ENCODE results near the gene DBH.

DBH gene

GRCh38 chr9:133634081-133634691 lies 2.0 kb upstream of the DBH start:
- no peak for TF ChIP-seq CTCF (IDR thresholded peaks at IDR 0.05; ENCODE audit: low read depth, low read length, missing control alignments)
- in situ Hi-C loops (cut with HindIII; ENCODE audit: low sequenced_read_pairs), result no loop called here
- H3K4me3 ChIP-seq (ENCODE audit: low read depth, low read length), result no peak overlapping the region
- DNase-seq (ENCODE audit: low read depth), result no peak

- in situ Hi-C loops (cut with HindIII; ENCODE audit: low sequenced_read_pairs), result no loop called here
- TF ChIP-seq CTCF (IDR thresholded peaks at IDR 0.05; ENCODE audit: low read depth, low read length, missing control alignments), result no peak
- no peak for DNase-seq (ENCODE audit: low read depth)
- H3K4me3 ChIP-seq (ENCODE audit: low read depth, low read length), result no peak overlapping the region
Observed at GRCh38 chr9:133635098-133635497, 1.1 kb upstream of the DBH start.

DNA sequence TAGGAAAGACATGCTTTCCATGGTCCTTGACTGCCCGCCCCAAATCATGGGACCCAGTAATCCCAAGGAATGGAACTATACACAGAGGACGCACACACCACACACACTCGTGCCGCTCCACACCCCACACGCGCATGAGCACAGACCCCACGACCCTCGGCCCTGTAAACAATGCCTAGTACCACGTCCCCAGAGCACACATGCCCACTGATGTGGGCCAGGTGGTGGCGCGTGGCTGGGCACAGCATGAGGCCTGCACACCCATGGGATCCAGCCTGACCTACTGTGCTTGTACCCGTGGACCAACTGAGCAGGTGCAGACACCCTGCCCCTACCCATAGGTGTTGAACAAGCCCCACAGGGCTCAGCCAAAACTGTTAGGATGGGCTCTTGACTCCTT lies 739 bp downstream of the DBH start:
- in situ Hi-C loops (cut with HindIII; ENCODE audit: low sequenced_read_pairs), result no loop called here
- no peak overlapping the region for H3K4me3 ChIP-seq (ENCODE audit: low read depth, low read length)
- DNase-seq (ENCODE audit: low read depth), result no peak
- no peak for TF ChIP-seq CTCF (IDR thresholded peaks at IDR 0.05; ENCODE audit: low read depth, low read length, missing control alignments)

DNA sequence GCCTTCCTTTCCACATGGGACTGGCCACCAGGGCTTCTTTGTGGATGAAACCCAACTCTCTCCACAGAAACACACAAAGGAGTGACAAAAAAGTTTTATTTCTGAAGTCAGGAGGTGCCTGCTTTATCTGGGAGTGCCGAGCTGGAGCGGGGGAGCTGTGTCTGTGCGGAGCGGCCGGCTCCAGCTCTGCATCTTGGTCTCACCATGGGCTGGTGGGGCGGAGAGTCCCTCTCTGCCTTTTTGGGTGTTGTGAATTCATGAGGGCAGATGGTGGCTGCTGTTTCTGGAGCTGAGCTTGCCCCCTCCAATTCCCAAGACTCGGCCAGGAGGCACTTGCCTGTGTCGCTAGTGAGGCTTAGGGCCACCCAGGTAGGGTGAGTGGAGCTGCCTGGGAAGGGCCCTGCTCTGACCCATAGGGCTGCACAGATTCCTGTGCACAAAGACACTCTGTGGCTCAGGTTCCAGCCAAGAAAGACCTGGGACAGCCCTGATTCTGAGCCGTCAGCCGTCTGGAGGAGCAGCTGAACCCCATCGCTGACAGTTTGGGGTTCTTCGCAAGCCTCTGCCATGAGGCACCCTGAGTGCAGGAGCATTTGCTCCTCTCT lies 1.4 kb downstream of the DBH start:
- TF ChIP-seq CTCF (IDR thresholded peaks at IDR 0.05; ENCODE audit: low read depth, low read length, missing control alignments), result no peak
- H3K4me3 ChIP-seq (ENCODE audit: low read depth, low read length), result no peak overlapping the region
- DNase-seq (ENCODE audit: low read depth), result no peak
- in situ Hi-C loops (cut with HindIII; ENCODE audit: low sequenced_read_pairs), result no loop called here

GRCh38 chr9:133638076-133638475 lies 1.9 kb downstream of the DBH start:
- TF ChIP-seq CTCF (IDR thresholded peaks at IDR 0.05; ENCODE audit: low read depth, low read length, missing control alignments), result no peak
- H3K4me3 ChIP-seq (ENCODE audit: low read depth, low read length), result no peak overlapping the region
- DNase-seq (ENCODE audit: low read depth), result no peak
- in situ Hi-C loops (cut with HindIII; ENCODE audit: low sequenced_read_pairs), result no loop called here

DNA sequence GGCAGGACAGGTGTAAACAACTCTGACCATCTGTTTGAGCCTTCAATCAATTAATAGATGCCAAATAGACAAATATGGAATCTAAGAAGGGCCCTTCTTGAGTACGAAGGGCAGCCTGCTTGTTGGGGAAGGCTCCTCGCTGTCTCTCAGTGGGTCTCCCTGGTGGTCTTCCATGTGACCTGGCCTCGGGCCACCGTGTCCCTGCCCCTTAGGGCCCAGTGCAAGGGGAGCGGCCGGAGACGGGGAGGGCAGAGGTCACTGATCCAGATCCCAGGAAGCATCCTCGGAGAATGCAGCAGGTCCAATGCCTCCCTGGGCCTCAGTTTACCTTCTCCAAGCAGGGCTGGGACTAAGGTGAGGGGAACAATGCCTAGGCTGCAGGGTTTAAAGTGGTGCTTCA lies 2.5 kb downstream of the DBH start:
- DNase-seq (ENCODE audit: low read depth), result no peak
- no peak overlapping the region for H3K4me3 ChIP-seq (ENCODE audit: low read depth, low read length)
- in situ Hi-C loops (cut with HindIII; ENCODE audit: low sequenced_read_pairs), result no loop called here
- TF ChIP-seq CTCF (IDR thresholded peaks at IDR 0.05; ENCODE audit: low read depth, low read length, missing control alignments), result no peak

Data from astrocyte of the cerebellum (primary cell).